SK-N-SH (cell line): ENCODE data around the gene FIGN. TPM values are rescaled to one million over a fixed set of nuclear protein-coding genes. Genes with fewer than 3 reads are reported as not detected.
A peak's percentile ranks its signal among the peaks of the same experiment; 100 is the strongest.

Experiments
- CTCF ChIA-PET: fragments of 300-600, 350-600 bp; formaldehyde crosslinking; extraction: SDS; loops from one replicate; lab custom pipeline; 2021; lab: Yijun Ruan, JAX
- POLR2A ChIA-PET: fragments of 350-600 bp; sonication (Branson Sonifier 250); formaldehyde crosslinking; extraction: SDS; loops from one replicate; lab custom pipeline; 2020; ENCODE audit warnings: antibody characterized with exemption, inconsistent platforms; lab: Yijun Ruan, JAX
- DNase-seq: peaks from one replicate; pipeline ENCODE4 v3.0.0; 2012
- H2AFZ ChIP-seq: fragments of 200-600 bp; sonication (generic); 2 replicates; pipeline ENCODE4 v1.8.1; 2016; ENCODE audit warnings: antibody characterized with exemption, mild to moderate bottlenecking, low read depth
- H3F3A ChIP-seq: fragments of 200-600 bp; sonication (generic); replicated peaks from 2 replicates; pipeline ENCODE3; 2016; ENCODE audit warnings: antibody characterized with exemption, mild to moderate bottlenecking; ENCODE audit not compliant: insufficient read depth
- H3K27ac ChIP-seq, 2 experiments: fragments of 200-500 bp in 1 of 2; fragments of 200-600 bp in 1 of 2; sonication (Bioruptor generic) in 1 of 2; sonication (generic), shearing (Covaris generic) in 1 of 2; 2 replicates each; pipeline versions ENCODE4 v1.5.1 to v1.6.1; 2014 to 2016; ENCODE audit warnings: low read depth in 2 of 2, inconsistent platforms in 1 of 2, low read length in 1 of 2, mild to moderate bottlenecking in 1 of 2, mixed read lengths in 1 of 2
- H3K27me3 ChIP-seq: fragments of 200-600 bp; sonication (generic), shearing (Covaris generic); 2 replicates; pipeline ENCODE4 v1.6.1; 2016; ENCODE audit warnings: mixed run types; ENCODE audit not compliant: insufficient read depth
- H3K36me3 ChIP-seq, 2 experiments: fragments of 200-500 bp in 1 of 2; fragments of 200-600 bp in 1 of 2; sonication (Bioruptor generic) in 1 of 2; sonication (generic) in 1 of 2; replicated peaks in 1 of 2; 2 replicates each; pipeline versions ENCODE3 to v1.5.1; 2014 to 2016; ENCODE audit warnings: low read length in 1 of 2, mild to moderate bottlenecking in 1 of 2; ENCODE audit not compliant: insufficient read depth in 2 of 2, control insufficient read depth in 1 of 2
- H3K4me1 ChIP-seq, 2 experiments: fragments of 200-500 bp in 1 of 2; fragments of 200-600 bp in 1 of 2; sonication (Bioruptor generic) in 1 of 2; sonication (generic), shearing (Covaris generic) in 1 of 2; 2 replicates each; pipeline versions ENCODE4 v1.5.1 to v1.6.1; 2014 to 2016; ENCODE audit warnings: low read depth in 1 of 2, low read length in 1 of 2, mixed run types in 1 of 2; ENCODE audit not compliant: insufficient read depth in 2 of 2, control insufficient read depth in 1 of 2
- H3K4me2 ChIP-seq: fragments of 200-600 bp; sonication (generic), shearing (Covaris generic); 2 replicates; pipeline ENCODE4 v1.6.1; 2017; ENCODE audit warnings: mixed run types
- H3K4me3 ChIP-seq, 2 experiments: fragments of 200-500 bp in 1 of 2; fragments of 200-600 bp in 1 of 2; sonication (Bioruptor generic) in 1 of 2; sonication (generic), shearing (Covaris generic) in 1 of 2; 2 replicates each; pipeline versions ENCODE4 v1.5.1 to v1.8.1; 2014 to 2016; ENCODE audit warnings: low read depth in 2 of 2, inconsistent platforms in 1 of 2, low read length in 1 of 2, mild to moderate bottlenecking in 1 of 2, mixed read lengths in 1 of 2, moderate library complexity in 1 of 2
- H3K79me2 ChIP-seq: fragments of 200-600 bp; sonication (generic); 2 replicates; pipeline ENCODE4 v1.8.1; 2017; ENCODE audit warnings: mild to moderate bottlenecking; ENCODE audit not compliant: insufficient read depth
- H3K9ac ChIP-seq: fragments of 200-600 bp; sonication (generic); 2 replicates; pipeline ENCODE4 v1.6.1; 2017; ENCODE audit warnings: mixed run types
- H3K9me2 ChIP-seq: fragments of 200-600 bp; sonication (generic); 2 replicates; pipeline ENCODE4 v1.6.1; 2017; ENCODE audit warnings: mixed run types
- H3K9me3 ChIP-seq: fragments of 200-600 bp; sonication (generic); 2 replicates; pipeline ENCODE4 v1.6.1; 2017; ENCODE audit warnings: mixed run types, mild to moderate bottlenecking, moderate library complexity
- H4K20me1 ChIP-seq: fragments of 200-600 bp; sonication (generic); 2 replicates; pipeline ENCODE4 v1.6.1; 2017; ENCODE audit warnings: mild to moderate bottlenecking, mixed run types; ENCODE audit not compliant: insufficient read depth
- ELF1 ChIP-seq: IDR thresholded peaks from 2 replicates; pipeline ENCODE4 v1.4.0; 2012
- EP300 ChIP-seq, 2 experiments: IDR thresholded peaks; 2 replicates each; pipeline versions ENCODE4 v1.4.0 to v1.6.1; 2012; ENCODE audit warnings: borderline replicate concordance in 1 of 2, low read depth in 1 of 2, low read length in 1 of 2
- EZH2phosphoT487 ChIP-seq: fragments of 200-600 bp; sonication (generic); IDR thresholded peaks from 2 replicates; pipeline ENCODE4 v1.6.1; 2017; ENCODE audit warnings: low read depth, mixed run types, mild to moderate bottlenecking, antibody characterized with exemption, moderate library complexity, borderline replicate concordance
- FOXJ3 ChIP-seq: sonication (generic); formaldehyde crosslinking; IDR thresholded peaks from 2 replicates; pipeline ENCODE4 v1.5.1; 2020; ENCODE audit warnings: mild to moderate bottlenecking, missing genetic modification reagents
- FOXM1 ChIP-seq: IDR thresholded peaks from 2 replicates; pipeline ENCODE4 v1.4.0; 2012; ENCODE audit warnings: low read depth, mild to moderate bottlenecking
- GABPA ChIP-seq: IDR thresholded peaks from 2 replicates; pipeline ENCODE4 v1.4.0; 2012; ENCODE audit warnings: low read depth, mild to moderate bottlenecking
- GATA2 ChIP-seq: sonication (generic); formaldehyde crosslinking; IDR thresholded peaks from 2 replicates; pipeline ENCODE4 v1.5.0; 2020; ENCODE audit warnings: mild to moderate bottlenecking, missing genetic modification reagents
- JUND ChIP-seq: IDR thresholded peaks from 2 replicates; pipeline ENCODE4 v1.4.0; 2012
- MXI1 ChIP-seq: IDR thresholded peaks from 2 replicates; pipeline ENCODE4 v1.6.1; 2012; ENCODE audit warnings: mild to moderate bottlenecking, low read depth, low read length, improper control_type of control experiment
- POLR2AphosphoS5 ChIP-seq: IDR thresholded peaks from 2 replicates; pipeline ENCODE4 v1.6.1; 2012; ENCODE audit warnings: low read depth, low read length
- RAD21 ChIP-seq: IDR thresholded peaks from 2 replicates; pipeline ENCODE4 v1.6.1; 2012; ENCODE audit warnings: mild to moderate bottlenecking, low read length
- RCOR1 ChIP-seq: fragments of 150-350 bp; IDR thresholded peaks from 2 replicates; pipeline ENCODE4 v1.6.1; 2017; ENCODE audit warnings: antibody characterized with exemption, low read length
- RFX5 ChIP-seq: IDR thresholded peaks from 2 replicates; pipeline ENCODE4 v1.6.1; 2012; ENCODE audit warnings: mild to moderate bottlenecking, improper control_type of control experiment, low read length
- RXRA ChIP-seq: IDR thresholded peaks from 2 replicates; pipeline ENCODE4 v1.4.0; 2012; ENCODE audit warnings: low read depth, mild to moderate bottlenecking, borderline replicate concordance
- SIN3A ChIP-seq: IDR thresholded peaks from 2 replicates; pipeline ENCODE4 v1.6.1; 2012; ENCODE audit warnings: low read depth, mild to moderate bottlenecking, low read length, moderate library complexity, borderline replicate concordance
- SMC3 ChIP-seq: IDR thresholded peaks from 2 replicates; pipeline ENCODE4 v1.6.1; 2012; ENCODE audit warnings: low read depth, low read length, improper control_type of control experiment
- TEAD4 ChIP-seq: IDR thresholded peaks from 2 replicates; pipeline ENCODE4 v1.4.0; 2012; ENCODE audit warnings: mild to moderate bottlenecking, borderline replicate concordance; ENCODE audit not compliant: insufficient read depth
- YY1 ChIP-seq: IDR thresholded peaks from 2 replicates; pipeline ENCODE4 v1.4.0; 2012; ENCODE audit warnings: low read depth, mild to moderate bottlenecking
- WGBS: methylation state at CpG from one replicate; pipeline ENCODE4 v1.1.6; 2017; ENCODE audit warnings: low lambda C conversion rate; 5-methylcytosine and 5-hydroxymethylcytosine counted together
- polyA plus RNA-seq, 3 experiments: library from polyadenylated mRNA; depleted of rRNA; stranded (reverse); fragments of >200 nt; gene quantifications; 2 replicates each; pipeline ENCODE4 v1.2.3, GENCODE V29; 2012
- TF ChIP-seq, protein P1 (sequence below): IDR thresholded peaks from 2 replicates; pipeline ENCODE4; 2012
- TF ChIP-seq, protein P2 (sequence below): IDR thresholded peaks from 2 replicates; pipeline ENCODE4 v1.6.1; 2012; ENCODE audit warnings: mild to moderate bottlenecking, low read depth, low read length, moderate library complexity
- TF ChIP-seq, protein P3 (sequence below): fragments of 150-350 bp; IDR thresholded peaks from 2 replicates; pipeline ENCODE4 v1.6.1; 2016; ENCODE audit warnings: mild to moderate bottlenecking, low read depth, low read length
- TF ChIP-seq, protein P4 (sequence below): IDR thresholded peaks from 2 replicates; pipeline ENCODE4 v1.4.0; 2012; ENCODE audit warnings: low read depth, borderline replicate concordance
- TF ChIP-seq, protein P5 (sequence below): fragments of 150-350 bp; IDR thresholded peaks from 2 replicates; pipeline ENCODE4 v1.6.1; 2017; ENCODE audit warnings: antibody characterized with exemption, low read length, low read depth, borderline replicate concordance
- TF ChIP-seq, protein P6 (sequence below): IDR thresholded peaks from 2 replicates; pipeline ENCODE4 v1.4.0; 2012; ENCODE audit warnings: low read depth, borderline replicate concordance

The FIGN gene
- polyA plus RNA-seq, 1 of the 3 experiments (the other 2 are of a cell fraction), result 0.74 TPM

DNA sequence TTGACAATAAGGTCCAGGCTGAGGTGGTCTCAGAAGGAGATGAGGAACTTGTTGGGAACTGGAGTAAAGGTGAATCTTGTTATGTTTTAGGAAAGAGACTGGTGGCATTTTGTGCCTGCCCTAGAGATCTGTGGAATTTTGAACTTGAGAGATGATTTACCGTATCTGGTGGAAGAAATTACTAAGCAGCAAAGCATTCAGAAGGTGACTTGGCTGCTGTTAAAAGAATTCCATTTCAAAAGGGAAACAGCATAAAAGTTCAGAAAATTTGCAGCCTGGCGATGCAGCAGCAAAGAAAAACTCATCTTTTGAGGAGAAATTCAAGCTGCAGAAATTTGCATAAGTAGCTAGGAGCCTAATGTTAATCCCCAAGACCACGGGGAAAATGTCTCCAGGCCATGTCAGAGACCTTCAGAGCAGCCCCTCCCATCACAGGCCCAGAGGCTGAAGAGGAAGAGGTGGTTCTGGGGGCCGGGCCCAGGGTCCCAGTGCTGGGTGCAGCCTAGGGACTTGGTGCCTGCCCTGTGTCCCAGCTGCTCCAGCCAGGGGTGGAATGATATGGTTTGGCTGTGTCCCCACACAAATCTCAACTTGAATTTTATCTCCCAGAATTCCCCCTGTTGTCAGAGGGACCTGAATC is 73.5 kb downstream of the FIGN start:
- WGBS, result 53% methylated on average over 3 of the region's 4 CpGs
- Histone ChIP-seq H3K9ac (no peak overlapping the region), H3K79me2 (no peaks in the 10 kb centered on the region), H3K4me3 (no peak overlapping the region), H3F3A (peaks cover 7% of the 10 kb centered on the region), H3K27ac (peak overlapping the region in 1 of 2 experiments; percentile 44; a peak in 1 of 4 replicates), H2AFZ (no peak overlapping the region), H3K9me2 (no peaks in the 10 kb centered on the region), H4K20me1 (no peaks in the 10 kb centered on the region), H3K27me3 (no peaks in the 10 kb centered on the region), H3K4me2 (0 out of 2 replicates have a peak overlapping the region, but pooled peaks have one; percentile 7), H3K36me3 (no peaks in the 10 kb centered on the region), H3K4me1 (peaks cover 2 to 20% of the 10 kb centered on the region in 2 experiments; a peak in 3 of 4 replicates), H3K9me3 (no peaks in the 10 kb centered on the region)
- no peak for DNase-seq
- ChIA-PET POLR2A (no interaction called here), CTCF (no interaction called here)
- TF ChIP-seq, protein P1, sequence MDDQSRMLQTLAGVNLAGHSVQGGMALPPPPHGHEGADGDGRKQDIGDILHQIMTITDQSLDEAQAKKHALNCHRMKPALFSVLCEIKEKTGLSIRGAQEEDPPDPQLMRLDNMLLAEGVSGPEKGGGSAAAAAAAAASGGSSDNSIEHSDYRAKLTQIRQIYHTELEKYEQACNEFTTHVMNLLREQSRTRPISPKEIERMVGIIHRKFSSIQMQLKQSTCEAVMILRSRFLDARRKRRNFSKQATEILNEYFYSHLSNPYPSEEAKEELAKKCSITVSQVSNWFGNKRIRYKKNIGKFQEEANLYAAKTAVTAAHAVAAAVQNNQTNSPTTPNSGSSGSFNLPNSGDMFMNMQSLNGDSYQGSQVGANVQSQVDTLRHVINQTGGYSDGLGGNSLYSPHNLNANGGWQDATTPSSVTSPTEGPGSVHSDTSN, result peak; percentile 37; the same call in 1 of the 2 replicates
- TF ChIP-seq POLR2AphosphoS5, result no peak
- TF ChIP-seq FOXJ3 (CRISPR knock-in tag), result no peak
- TF ChIP-seq, protein P2, sequence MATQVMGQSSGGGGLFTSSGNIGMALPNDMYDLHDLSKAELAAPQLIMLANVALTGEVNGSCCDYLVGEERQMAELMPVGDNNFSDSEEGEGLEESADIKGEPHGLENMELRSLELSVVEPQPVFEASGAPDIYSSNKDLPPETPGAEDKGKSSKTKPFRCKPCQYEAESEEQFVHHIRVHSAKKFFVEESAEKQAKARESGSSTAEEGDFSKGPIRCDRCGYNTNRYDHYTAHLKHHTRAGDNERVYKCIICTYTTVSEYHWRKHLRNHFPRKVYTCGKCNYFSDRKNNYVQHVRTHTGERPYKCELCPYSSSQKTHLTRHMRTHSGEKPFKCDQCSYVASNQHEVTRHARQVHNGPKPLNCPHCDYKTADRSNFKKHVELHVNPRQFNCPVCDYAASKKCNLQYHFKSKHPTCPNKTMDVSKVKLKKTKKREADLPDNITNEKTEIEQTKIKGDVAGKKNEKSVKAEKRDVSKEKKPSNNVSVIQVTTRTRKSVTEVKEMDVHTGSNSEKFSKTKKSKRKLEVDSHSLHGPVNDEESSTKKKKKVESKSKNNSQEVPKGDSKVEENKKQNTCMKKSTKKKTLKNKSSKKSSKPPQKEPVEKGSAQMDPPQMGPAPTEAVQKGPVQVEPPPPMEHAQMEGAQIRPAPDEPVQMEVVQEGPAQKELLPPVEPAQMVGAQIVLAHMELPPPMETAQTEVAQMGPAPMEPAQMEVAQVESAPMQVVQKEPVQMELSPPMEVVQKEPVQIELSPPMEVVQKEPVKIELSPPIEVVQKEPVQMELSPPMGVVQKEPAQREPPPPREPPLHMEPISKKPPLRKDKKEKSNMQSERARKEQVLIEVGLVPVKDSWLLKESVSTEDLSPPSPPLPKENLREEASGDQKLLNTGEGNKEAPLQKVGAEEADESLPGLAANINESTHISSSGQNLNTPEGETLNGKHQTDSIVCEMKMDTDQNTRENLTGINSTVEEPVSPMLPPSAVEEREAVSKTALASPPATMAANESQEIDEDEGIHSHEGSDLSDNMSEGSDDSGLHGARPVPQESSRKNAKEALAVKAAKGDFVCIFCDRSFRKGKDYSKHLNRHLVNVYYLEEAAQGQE, result no peak
- no peak for TF ChIP-seq FOXM1
- no peak for TF ChIP-seq YY1
- TF ChIP-seq, protein P3, sequence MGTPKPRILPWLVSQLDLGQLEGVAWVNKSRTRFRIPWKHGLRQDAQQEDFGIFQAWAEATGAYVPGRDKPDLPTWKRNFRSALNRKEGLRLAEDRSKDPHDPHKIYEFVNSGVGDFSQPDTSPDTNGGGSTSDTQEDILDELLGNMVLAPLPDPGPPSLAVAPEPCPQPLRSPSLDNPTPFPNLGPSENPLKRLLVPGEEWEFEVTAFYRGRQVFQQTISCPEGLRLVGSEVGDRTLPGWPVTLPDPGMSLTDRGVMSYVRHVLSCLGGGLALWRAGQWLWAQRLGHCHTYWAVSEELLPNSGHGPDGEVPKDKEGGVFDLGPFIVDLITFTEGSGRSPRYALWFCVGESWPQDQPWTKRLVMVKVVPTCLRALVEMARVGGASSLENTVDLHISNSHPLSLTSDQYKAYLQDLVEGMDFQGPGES, result no peak
- peak; percentile 42; the same call in 1 of the 2 replicates for TF ChIP-seq JUND
- no peak for TF ChIP-seq EZH2phosphoT487
- TF ChIP-seq, protein P4, sequence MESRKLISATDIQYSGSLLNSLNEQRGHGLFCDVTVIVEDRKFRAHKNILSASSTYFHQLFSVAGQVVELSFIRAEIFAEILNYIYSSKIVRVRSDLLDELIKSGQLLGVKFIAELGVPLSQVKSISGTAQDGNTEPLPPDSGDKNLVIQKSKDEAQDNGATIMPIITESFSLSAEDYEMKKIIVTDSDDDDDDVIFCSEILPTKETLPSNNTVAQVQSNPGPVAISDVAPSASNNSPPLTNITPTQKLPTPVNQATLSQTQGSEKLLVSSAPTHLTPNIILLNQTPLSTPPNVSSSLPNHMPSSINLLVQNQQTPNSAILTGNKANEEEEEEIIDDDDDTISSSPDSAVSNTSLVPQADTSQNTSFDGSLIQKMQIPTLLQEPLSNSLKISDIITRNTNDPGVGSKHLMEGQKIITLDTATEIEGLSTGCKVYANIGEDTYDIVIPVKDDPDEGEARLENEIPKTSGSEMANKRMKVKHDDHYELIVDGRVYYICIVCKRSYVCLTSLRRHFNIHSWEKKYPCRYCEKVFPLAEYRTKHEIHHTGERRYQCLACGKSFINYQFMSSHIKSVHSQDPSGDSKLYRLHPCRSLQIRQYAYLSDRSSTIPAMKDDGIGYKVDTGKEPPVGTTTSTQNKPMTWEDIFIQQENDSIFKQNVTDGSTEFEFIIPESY, result no peak
- TF ChIP-seq, protein P5, sequence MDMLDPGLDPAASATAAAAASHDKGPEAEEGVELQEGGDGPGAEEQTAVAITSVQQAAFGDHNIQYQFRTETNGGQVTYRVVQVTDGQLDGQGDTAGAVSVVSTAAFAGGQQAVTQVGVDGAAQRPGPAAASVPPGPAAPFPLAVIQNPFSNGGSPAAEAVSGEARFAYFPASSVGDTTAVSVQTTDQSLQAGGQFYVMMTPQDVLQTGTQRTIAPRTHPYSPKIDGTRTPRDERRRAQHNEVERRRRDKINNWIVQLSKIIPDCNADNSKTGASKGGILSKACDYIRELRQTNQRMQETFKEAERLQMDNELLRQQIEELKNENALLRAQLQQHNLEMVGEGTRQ, result no peak
- no peak for TF ChIP-seq SMC3
- no peak for TF ChIP-seq RFX5
- no peak for TF ChIP-seq ELF1
- no peak for TF ChIP-seq GABPA
- TF ChIP-seq RAD21, result no peak
- no peak for TF ChIP-seq RCOR1
- 0 out of 2 replicates have a peak, but pooled peaks have one; percentile 16 for TF ChIP-seq RXRA
- TF ChIP-seq, protein P6, sequence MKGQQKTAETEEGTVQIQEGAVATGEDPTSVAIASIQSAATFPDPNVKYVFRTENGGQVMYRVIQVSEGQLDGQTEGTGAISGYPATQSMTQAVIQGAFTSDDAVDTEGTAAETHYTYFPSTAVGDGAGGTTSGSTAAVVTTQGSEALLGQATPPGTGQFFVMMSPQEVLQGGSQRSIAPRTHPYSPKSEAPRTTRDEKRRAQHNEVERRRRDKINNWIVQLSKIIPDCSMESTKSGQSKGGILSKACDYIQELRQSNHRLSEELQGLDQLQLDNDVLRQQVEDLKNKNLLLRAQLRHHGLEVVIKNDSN, result no peak
- no peak for TF ChIP-seq GATA2 (CRISPR knock-in tag)
- TF ChIP-seq EP300 (IDR thresholded peaks at IDR 0.05; ENCODE audit: borderline replicate concordance in 1 of 2, low read depth in 1 of 2, low read length in 1 of 2), result no peak
- TF ChIP-seq SIN3A, result no peak
- TF ChIP-seq TEAD4, result 0 out of 2 replicates have a peak, but pooled peaks have one; percentile 12
- TF ChIP-seq MXI1, result no peak
